ENCODE results near the gene AP5B1.
"Not testable (repeated sequence)": the region's sequence is repeated elsewhere in the genome, so short reads cannot be mapped to it uniquely, and the experiment has no call there.

AP5B1 gene

GRCh38 chr11:65785319-65786007, 4.7 kb upstream of the AP5B1 start:
- DNase-seq = no peak

DNA sequence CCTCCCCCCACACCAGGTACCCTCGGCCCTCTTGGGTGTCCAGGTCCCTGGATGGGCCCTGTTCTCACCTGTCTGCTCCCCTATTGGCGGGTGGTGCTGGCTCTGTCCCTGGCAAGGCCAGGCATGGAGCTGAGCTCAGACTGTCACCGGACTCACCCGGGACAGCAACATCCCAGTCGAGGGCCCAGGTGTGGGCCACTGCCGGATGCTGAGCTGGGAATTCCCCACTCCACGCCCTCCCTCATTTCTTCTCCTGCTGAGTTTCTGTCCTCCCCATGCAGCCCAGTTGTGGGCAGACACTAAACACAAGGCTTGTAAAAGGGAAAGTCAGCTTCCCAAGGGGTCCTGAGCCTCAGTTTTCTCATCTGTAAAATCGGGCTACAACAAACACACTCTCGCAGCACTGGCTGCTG, 2.0 kb upstream of the AP5B1 start:
- DNase-seq = no peak

- no peak for DNase-seq
Observed at GRCh38 chr11:65781962-65782815, 1.4 kb upstream of the AP5B1 start.

DNA sequence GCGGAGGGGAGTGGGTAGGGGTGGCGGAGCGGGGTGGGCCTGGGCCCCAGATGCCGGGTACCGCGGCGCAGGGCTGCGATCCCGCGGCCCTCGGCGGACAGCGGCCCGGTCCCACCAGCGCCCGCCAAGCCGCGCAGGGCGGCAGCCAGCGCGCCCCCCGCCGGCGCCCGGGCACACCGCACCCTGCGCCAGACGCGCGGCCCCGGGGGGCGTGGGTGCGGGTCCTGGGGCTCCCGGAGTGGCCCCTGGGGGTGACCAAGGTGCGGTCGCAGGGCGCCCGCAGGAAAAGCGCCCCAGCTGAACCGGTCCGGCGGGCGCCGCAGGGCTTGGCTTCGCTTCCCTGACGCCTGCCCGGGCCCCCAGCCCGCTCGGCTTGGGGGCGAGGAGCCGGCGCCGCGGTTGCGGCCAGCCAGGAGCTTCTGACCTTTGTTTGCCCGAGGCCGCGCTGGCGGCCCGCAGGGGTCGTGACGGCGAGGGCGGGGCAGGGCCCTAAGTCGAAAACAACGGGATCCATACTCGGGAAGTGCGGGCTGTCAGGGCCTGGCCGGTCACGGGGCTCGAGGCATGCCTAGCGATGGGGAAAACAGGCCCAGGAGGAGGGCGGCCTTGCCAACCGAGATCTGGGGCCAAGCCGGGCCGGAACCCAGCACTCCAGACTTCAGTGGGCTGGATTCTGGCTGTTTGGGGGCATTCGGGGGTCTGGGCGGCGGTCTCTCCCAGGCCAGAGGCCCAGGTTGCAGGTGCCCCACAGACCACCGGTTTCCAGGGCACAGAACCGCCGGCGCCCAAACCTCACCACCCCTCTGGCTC, 581 bp upstream of the AP5B1 start:
- no peak for DNase-seq

DNA sequence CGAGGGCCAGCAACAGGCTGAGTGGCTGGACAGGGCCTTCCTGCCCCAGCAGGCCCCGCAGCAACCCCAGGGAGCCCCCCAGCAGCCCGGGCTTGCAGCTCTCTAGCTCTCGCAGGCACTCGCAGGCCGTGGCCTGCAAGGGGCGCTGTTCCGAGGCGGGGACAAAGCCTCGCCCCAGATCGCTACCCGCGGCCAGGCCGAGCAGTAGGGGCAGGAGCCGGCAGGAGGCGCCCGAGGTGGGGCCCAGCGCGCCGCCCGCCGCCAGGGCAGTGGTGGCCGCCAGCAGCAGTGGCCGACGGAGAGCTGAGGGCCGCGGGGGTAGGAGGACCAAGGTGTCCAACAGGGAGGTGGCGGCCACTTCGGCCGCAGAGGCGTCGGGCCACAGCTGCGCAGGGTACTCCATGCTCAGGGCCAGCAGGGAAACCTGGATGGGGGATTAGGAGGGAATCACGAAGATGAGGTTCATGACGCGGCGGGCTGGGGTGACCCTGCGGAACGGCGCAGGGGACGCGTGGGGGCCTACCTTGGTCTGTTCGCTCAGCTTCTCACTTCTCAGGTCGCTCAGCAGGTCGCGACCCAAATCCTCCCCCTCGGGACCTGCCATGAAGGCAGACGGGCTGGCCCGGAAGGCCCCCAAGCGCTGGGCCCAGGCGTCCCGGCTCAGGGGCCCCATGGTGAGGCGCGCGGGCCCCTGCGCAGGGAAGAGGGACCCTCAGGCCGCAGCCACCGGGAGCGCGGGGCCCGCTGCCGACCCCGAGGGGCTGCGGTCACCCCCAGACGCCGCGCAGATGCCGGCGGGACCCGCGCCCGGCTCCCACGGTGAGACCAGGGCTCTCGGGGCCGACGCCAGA, 632 bp downstream of the AP5B1 start:
- peak; percentile 69 for DNase-seq

- no peak for DNase-seq
Observed at GRCh38 chr11:65779669-65779918, 1.2 kb downstream of the AP5B1 start.

- no peak for DNase-seq
Observed at GRCh38 chr11:65778901-65779668, 1.7 kb downstream of the AP5B1 start.

DNA sequence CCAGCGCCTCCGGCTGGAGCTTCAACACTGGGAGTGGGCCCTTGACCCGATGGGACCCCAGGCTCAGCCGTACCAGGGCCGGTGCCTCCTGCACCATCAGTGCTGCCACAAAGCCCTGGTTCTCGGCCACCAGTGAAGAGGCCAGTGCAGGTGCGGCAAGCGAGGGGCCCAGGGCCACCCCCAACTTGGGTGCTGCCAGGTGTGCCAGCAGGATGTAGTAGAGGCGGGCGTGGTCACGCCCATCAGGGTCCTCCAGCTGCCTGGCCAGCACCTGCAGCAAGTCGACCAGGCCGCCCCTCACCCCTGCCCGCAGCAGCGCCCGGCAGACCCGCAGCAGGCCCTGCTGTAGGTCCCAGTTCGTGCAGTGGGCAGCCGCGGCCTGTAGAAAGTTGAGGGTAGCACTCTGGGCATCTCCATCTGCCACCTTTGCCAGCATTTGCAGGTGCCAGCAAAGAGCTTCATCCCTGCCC, 2.3 kb downstream of the AP5B1 start:
- no peak for DNase-seq

DNA sequence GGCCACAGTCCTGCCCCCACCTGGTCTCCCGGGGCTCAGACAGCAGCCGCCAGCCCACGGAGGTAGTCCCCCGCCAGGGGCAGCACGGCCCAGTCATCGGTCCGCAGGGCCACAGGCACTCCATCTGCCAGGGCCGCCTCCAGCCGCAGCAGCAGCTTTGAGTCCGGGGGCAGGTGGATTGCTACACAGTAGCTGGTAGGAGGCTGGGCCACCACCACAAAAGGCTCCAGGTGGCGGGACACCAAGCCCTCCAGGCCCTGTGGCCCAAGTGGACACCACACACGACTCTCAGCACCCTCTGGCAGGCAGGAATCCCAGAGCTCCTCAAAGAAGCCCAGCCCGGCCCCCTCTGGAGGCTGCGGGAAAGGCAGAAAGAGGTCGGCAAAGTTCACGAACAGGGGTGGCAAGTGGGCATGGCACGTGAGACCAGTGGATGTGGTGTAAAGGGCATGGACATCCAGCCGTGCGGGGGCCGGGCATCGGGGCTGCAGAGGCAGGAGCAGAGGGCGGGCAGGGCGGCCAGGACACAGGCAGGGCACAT, 2.9 kb downstream of the AP5B1 start:
- DNase-seq = no peak

- DNase-seq = no peak
Observed at GRCh38 chr11:65777241-65777640, 3.5 kb downstream of the AP5B1 start.

- no peak for DNase-seq
Observed at GRCh38 chr11:65776710-65777141, 4.0 kb downstream of the AP5B1 start.

DNA sequence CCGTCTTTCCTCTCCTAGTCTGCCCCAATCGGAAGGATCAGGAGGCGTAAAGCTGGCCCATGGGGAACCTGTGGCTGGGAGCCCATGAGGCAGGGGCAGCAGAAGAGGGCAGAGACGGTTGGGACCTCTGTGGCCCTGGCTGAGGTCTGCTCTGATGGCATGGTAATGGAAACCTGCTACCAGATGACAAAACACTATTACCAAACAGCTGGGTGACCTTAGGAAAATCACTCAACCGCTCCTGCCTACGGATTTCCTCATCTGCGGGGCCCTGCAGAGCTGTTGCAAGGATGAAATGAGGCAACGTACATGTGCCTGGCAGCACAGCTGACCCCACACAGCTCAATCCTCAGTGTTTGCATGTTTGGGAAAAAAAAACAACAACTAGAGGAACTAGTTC, 4.6 kb downstream of the AP5B1 start:
- DNase-seq = no peak

- no peak for DNase-seq
Observed at GRCh38 chr11:65774525-65775306, 6.1 kb downstream of the AP5B1 start.

DNA sequence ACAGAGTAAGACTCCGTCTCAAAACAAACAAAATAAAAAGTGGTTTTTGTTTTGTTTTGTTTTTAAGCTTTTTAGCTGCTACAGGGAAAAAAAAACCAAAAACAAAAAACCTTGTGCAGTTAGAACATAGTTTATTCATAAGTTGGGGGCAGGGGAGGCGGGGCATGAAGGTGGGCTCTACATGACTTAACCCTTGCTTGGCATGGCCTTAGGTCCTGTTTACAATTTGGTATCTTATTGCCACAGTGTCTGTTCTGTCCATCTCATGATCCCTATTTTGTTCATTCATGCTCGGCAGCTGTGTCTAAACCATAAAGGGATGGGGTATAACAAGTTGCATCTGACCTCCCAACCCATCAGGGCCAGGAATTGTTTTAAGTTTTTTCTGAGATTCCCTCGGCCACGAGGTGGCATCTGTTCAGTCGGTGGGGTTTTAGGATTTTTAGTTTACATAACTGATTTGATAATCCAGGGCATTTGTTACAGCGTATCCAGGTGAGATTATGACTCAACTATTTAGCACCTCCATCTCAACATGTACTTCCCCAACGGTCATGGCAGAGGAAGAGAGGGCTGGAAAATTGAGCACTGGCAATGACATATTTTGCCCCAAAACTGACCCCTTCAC, 6.9 kb downstream of the AP5B1 start:
- DNase-seq = no peak

DNA sequence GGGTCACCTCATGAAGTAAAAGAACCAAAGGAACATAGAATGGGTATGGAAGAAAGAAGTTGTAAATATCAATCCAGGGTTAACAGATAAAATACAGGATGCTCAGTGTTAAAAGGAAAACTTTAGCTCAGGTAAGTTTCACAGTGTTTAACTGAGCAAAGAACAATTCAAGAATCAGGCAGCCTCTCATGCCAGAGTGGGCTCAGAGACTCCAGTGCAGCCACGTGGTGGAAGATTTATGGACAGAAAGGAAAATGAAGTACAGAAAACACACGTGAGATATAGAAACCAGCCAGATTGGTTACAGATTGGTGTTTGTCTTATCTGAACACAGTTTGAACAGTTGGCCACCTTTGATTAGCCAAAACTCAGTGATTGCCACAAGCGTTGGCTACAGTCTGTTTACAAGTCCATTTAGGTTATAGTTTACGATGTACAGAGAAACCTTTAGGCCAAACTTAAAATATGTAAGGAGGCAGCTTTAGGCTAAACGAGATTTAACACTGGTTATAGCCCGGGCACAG, 9.1 kb downstream of the AP5B1 start:
- DNase-seq = no peak

DNA sequence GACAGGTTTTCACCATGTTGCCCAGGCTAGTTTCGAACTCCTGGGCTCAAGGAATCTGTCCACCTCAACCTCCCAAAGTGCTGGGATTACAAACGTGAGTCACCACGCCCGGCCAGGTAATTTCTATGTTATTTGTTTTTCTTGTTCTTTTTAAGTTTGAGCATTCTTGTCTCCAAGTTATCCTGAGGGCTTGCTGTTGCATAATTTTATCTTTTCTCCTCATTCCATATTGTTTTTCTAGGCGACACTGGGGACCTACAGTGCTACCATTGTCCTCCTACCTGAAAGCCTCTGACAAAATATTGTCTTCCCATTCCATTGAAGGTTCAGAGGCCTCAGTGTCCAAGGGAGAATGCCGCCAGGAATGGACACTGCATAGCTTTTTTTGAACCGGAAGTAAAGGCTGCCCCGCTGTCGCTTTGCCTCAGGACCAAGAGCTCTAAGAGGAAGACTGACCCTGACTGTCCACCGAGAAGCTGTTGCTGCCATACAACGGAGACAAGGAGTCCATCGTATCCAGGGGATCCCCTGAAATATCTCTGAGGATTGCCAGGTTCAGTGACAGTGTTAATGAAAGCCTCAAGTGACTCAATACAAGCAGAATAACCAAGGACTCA, 9.7 kb downstream of the AP5B1 start:
- no peak for DNase-seq

- DNase-seq = not testable (repeated sequence)
Observed at GRCh38 chr11:65767806-65768205, 13.0 kb downstream of the AP5B1 start.

- DNase-seq = no peak
Observed at GRCh38 chr11:65767406-65767805, 13.4 kb downstream of the AP5B1 start.

- DNase-seq = no peak
Observed at GRCh38 chr11:65766535-65766934, 14.2 kb downstream of the AP5B1 start.

Measured in right hindlimb (tissue), 1 donor.